Measurements from ENCODE around the gene GEN1.

GEN1 gene

DNA sequence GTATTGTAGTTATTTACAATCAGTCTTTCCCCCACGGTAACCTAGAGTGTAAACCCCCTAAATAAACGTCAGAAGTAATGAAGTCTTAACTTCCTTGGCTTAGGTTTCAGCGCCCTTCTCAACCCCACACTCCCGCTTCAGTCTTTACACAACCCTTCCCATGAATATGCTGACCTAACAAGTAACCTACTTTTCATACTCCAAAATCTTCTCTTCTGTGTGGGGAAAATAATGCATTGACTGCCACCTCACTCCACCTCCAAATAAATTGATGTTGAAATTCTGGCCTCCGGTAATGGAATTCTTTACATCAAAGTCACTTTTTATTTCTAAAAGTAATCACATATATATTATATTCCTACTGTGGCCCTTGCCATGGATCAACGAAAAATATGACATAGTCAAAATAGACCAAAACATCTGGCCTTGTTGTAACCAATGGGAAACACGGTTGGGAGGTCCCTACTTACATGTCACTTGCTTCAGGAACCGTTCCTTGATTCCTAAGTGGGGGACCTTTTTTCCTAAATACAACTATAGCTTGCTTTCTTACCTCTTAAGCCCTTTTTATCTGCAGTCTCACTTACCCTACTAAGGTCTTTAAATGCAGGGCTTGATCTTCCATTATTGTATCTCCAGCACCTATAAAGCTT is 961 bp downstream of the GEN1 start:
- no peak for DNase-seq

DNA sequence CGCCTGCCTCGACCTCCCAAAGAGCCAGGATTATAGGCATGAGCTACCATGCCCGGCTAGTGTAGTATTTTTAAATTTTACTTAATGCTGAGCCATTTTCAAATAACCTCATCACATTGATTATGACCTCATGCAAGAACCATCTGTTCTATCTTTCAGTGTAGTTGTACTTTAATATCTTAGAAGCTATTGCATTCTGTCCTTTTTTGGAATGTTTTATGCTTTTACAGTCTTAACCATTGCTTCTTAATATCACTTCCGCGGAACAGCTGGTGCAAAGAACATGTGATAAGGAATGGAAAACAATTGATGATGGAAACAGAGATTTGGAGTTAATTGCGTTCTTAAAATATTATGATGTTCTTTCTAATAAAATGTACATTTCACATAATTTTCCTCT is 2.7 kb downstream of the GEN1 start:
- no peak for DNase-seq

DNA sequence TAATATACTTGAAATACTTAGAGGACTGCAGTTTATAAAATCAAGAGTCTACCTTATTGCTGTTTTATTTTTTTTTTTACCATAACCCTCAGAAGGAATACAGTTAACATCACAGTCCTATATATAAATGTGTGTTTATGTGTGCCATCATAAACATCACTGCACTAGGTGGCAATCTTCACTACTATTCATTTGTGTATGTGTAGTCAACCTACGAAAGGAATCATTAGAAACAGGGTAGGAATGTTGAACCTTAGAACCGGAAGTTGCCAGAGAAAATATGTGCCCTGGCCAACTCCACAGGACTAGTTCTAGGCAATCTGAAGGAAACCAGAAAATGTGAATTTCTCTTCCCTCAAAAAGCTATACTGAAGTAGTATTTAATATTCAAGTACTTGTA is 3.4 kb downstream of the GEN1 start:
- DNase-seq: no peak

DNA sequence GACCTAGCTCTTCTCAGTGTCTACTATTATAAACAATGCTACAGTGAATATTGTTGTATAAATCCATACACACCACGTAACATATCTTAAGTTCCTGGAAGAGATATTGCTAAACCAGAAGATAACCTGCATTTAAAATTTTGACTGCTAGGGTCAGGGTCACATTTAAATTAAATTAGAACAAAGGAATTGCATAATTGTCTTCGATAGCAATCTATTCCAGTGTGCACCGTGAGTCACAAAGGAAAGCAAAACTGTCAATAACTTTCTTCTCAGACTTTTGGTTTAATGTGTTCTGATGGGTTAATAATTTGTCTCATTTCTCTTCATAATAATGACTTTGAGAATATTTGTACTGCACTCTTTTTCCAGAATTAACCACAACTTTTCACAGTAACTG is 4.2 kb downstream of the GEN1 start:
- DNase-seq: no peak

DNA sequence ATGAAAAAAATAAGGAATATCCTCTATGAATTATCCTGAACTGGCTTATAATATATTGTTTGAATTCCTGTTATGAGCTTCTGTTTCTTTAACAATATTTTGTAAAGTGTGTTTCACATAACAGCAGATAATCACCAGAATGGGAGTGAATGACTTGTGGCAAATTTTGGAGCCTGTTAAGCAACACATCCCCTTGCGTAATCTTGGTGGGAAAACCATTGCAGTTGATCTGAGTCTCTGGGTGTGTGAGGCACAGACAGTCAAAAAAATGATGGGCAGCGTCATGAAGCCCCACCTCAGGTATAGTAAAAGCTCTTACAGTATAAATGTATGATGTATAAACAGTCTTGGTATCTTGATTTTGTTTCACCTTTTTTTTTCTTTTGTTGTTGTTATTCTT is 5.9 kb downstream of the GEN1 start:
- no peak for DNase-seq

DNA sequence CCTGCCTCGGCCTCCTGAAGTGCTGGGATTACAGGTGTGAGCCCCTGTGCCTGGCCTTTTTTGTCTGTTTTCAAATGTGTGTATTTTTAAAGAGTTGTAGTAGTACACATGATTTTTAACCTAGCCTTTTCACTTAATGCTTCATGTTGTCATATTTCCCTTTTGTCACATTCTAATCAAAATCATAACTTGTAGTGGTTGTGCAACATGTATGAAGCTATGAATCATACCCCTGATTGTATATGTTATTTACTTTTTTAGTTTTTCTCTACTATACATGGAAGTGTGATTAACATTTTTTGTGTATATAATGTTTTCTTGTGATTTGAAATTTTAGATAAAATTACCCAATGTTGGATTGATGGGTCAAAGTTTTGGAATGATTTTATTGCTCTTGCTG is 8.5 kb downstream of the GEN1 start:
- no peak for DNase-seq

DNA sequence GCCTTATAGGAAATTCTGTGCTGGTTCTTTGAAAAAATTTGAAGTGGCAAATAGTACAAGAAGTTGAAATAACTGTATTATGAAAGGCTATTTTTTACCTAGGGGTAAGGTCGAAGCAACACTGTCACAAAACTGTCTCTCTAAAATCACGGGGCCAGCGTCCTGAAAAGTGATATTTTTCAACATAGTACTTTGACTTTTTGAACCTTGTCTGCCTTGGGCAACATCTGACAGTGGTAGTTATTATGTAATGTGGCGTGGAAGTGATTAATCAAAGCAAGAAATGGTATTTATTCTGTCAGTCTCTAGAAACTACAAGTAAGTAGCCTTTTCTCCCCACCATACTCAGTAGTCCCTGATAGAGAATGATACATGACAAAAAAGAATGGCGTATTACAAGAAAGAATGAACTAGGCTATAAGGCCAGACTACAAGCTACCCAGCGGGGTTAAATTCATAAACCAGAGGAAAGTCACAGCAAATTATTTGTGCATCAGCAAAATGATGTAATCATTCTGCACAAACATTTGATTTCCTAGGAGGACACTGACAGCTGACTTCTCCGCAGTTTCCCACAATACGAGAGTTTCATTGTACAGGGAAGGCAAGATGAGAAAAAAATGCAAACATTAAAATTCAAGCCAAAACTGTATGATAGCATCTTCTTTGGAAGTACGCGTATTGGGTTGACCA is 9.8 kb downstream of the GEN1 start:
- no peak for DNase-seq

DNA sequence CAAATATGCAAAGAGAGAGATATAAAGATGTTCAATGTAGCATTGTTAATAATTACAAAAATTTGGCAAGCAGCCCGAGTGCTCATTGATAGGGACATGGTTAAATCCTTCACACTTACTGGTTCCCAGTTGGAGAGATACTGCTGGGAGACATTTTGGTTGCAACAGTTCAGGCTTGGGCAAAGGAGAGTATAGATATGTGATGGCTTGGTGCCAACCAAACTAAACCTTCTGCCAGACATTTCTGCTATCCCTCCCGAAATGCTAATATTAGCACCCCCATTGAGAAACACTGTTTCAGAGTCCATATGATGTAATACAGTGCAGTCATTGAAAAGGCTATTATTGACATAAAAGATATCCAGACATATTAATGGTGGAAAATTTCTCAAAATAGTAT is 11.5 kb downstream of the GEN1 start:
- no peak for DNase-seq

DNA sequence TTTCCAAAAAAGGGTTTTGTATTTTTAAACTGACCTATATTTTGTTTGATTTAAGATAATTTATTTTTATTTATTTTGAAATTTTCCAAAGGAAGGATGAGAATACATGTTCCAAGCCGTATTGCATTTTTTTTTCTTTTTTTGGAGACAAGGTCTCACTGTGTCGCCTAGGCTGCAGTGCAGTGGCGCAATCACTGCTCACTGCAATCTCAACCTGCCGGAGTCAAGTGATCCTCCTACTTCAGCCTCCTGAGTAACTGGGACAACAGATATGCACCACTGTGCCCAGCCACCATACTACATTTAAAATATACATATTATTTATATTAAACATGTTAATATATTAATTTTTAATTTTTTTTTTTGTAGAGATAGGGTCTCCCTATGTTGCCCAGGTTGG is 15.0 kb downstream of the GEN1 start:
- no peak for DNase-seq

DNA sequence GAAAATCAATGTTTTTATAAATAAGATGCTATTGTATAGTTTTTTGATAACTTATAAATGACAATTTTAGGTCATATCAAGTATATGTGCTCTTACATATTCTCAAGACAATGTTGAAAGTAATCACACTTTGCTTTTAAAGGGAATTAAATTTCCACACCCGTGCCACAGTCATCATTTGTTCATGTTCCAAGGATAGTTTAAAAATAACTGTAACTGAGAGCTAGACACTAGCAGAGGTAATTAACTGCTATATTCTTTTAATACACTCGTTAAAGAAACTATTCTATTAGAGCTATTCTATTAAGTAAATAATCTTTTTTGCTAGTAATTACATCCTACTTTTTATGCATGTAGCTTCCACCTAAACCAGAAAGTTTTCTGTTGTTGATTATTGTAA is 18.0 kb downstream of the GEN1 start:
- DNase-seq: no peak

DNA sequence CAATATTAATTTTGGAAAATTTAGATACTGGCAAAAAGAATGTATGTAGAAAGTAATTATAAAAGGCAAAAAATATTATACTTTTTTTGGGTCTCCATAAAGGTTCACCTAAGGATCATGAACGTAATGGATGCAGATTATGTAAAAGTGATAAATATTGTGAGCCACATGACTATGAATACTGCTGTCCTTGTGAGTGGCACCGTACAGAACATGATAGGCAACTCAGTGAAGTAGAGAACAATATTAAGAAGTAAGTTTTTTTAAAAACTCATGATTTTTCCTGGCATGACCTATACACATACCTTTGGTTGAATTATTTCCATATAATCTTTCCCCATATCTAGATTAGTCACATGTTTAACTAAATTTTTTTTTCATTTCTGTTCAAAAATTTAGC is 18.6 kb downstream of the GEN1 start:
- no peak for DNase-seq

DNA sequence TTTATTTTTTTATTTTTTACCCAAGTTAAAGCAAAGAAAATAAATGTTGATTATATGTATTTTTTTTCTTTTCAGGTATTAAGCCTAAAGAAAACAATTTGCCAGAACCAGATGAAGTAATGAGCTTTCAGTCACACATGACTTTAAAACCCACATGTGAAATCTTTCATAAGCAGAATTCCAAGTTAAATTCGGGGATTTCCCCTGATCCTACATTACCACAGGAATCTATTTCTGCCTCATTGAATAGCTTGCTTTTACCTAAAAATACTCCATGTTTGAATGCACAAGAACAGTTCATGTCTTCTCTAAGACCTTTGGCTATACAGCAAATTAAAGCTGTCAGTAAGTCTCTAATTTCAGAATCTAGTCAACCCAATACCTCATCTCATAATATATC is 26.6 kb downstream of the GEN1 start:
- DNase-seq: no peak

DNA sequence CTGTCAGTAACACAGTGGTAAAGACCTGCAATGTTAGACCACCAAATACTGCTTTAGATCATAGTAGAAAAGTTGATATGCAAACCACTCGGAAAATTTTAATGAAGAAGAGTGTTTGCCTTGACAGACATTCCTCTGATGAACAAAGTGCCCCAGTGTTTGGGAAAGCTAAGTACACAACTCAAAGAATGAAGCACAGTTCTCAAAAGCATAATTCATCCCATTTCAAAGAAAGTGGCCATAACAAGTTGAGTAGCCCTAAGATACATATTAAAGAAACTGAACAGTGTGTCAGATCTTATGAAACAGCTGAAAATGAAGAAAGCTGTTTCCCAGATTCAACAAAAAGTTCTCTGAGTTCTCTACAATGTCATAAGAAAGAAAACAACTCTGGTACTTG is 27.5 kb downstream of the GEN1 start:
- DNase-seq: no peak

DNA sequence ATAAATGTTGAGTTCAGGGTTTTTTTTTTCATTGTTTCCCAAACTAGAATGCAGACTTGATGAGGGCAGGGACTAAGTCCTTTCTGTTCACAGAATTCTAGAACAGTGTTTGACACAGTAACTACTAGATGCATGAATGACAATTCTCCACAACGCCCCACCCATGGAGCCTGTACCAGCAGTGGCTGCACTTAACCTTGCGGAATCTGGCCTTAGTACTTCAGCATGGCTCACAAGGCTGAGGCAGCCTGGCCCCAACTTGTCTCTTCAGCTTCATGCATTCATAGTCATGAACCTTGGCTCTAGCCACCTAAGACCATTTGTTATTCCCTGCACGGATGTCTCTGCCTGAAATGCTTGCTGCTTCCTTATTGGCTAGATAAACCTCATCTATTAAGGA is 32.8 kb downstream of the GEN1 start:
- no peak for DNase-seq

DNA sequence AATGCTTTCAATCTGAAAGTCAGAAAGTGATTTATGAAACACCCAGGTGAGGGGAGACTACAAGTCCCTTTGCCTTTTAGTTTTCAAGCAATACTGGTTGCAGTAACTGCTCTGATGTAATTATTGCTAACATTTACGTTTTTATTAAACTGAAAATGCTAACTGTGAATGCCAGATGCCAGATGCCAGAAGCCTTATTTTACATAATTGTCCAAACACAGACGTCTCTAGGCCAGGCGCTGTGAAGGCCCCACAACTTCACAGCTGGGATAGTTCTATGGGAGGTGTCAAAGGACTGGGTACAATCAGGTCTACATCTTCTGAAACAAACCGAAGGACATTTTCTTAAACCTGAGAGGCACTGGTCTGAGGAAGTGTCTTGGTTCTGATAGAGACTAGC is 34.8 kb downstream of the GEN1 start:
- no peak for DNase-seq

DNA sequence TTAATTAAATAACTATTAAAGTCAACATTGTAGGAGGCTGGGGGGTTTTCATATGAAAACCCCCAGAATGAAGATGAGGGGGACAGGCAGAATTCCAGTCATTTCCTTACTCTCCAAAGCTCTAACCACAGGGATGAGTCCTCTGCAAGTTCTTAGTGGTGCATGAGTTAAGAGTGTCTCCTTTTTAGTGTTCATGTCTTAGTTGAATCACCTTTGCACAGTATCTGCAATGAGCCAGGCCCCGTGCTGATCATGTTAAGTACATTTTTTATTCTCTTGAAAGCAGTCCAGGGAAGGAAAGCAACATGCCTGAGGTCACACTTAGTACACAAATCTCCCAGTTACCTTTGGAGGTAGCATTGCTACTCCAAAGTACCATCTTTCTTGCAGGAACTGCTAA is 36.6 kb downstream of the GEN1 start:
- no peak for DNase-seq

DNA sequence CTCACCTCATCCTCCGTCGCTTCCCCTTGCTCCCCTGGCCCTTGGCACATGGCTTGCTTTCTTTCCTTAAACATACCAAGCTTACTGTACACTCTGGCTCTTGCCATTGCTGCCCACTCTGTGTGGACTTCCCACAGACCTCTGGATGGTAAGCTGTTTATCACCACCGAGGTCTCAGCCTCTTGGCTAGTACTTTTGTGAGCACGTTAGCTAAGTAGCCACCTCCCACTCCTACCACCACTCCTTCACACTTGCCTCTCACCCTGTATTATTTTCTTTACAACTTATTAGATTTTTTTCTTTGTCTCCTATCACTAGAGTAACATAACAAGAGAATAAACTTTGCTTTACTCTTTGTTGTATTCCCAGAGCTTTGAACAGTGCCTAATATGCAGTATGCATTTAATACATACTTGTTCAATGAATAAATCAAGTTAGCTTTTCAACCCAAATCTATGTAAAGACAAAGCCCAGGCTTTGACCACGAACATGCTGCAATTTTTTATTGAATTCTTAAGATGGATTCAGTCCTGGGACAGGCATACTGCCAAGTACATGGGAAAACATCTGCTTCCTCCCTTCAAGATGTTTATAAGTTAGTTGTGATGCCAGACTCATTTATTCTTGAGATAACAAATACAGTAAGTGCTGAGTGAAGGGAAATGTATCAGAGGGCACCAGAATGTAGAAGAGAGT is 37.3 kb downstream of the GEN1 start:
- no peak for DNase-seq

DNA sequence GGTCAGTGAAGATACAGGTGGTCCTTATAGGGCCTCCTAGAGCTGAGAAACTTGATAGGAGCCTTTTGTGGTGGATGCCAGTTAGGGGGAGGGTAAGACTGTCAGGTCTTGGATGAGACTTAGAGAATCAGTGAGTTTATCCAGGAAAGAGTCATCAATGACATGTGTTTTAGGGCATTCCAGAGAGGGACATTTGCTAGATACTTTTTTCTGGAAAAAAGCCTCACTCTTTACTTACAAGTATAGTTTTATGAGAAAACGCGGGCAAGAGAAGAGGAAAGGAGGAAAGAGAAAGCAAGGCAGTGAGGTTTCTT is 37.8 kb downstream of the GEN1 start:
- DNase-seq: no peak

DNA sequence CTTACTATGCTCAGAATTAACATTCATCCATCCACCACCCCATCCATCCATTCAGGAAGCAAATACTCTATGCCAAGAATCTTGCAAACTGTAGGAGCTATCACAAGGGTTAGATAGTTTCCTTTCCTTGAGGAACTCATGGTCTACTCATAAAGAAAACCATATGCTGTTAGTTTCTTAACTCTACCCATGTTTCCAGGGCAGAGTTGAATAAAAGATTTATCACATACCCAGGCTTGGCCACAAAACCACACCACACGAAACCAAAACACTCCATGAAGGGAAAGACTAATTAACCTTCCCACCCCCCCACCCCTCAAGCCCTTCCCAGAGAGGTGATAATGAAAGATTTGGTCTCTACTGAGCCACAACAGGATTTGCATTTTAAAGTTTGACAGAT is 38.6 kb downstream of the GEN1 start:
- DNase-seq: no peak

DNA sequence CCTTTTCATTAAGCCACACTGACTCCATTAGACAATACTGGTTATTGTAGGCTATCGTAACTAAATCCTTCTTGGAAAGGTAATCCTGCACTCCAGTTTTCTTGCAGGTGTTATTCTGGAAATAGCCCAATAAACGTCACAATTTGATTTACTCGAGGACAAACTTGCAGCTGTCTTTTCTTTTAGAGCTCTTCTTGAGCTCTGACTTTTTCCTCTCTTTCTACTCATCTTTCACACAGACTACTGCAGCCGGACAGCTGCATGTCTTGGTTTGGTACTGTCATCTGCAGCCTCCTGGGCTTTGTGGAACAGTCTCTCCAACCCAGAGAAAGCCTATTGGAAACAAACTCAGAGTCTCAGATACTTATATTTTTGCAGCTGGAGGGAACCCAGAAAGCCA is 39.4 kb downstream of the GEN1 start:
- no peak for DNase-seq

DNA sequence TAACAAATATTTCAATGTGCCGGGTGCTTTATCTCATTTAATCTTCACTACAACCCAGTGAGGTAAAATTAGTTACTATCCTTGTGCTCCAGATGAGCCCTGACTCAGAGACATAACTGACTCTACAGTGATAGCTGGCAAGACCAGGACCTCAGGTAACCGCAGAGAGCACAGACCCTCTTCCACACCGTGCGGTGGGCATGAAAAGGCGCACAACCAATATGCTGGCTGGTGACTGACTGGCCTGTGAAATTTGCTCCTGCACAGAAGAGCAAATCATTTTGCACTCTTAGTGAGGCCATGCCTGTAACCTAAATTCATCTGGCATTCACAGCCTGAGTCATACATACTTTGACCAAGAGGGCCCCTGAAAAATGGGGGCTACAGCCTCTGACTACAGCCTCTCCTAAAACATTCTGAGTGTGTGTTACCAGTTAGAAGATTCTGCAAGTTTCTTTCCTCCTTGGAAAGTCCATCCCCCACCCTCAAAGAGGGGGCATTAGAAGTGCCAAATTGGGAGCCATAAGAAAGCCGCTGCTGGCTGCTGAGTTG is 39.9 kb downstream of the GEN1 start:
- DNase-seq: no peak

DNA sequence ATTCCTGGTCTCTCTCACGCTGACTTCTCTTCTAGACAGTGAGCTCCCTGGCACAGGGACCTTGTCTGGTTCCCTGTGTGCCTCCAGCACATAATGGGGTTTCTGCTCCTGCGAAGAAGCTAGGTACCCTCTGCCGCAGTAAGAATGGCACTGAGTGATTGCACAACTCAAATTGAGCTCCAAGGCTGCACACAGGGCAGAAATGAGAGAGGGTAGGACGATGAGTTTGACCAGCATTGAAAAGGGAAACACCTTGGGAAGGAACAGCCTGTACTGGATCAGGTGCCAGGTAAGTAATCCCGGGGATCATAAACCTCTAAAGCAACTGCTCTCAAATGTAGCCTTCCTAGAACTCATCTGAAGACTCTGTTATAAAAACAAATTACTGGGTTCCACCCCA is 41.4 kb downstream of the GEN1 start:
- no peak for DNase-seq

DNA sequence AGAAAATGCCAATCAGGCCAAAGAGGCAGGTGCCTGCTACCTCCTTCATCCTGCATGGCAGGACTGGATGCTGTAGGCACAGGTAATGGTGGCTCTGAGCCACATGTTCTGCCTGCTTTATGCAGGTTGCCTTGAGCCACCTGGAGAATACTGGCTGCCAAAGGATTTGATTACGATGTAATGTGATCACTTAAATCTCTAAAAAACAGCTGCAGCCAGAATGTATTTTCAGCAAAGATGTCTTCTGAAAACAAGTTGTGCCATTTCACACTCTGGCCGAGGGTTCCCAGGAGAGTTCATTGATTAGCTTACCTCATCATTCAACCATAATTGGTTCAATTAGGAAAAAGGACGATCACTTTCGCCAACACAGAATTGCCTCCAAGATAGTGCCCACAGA is 44.4 kb downstream of the GEN1 start:
- DNase-seq: no peak

DNA sequence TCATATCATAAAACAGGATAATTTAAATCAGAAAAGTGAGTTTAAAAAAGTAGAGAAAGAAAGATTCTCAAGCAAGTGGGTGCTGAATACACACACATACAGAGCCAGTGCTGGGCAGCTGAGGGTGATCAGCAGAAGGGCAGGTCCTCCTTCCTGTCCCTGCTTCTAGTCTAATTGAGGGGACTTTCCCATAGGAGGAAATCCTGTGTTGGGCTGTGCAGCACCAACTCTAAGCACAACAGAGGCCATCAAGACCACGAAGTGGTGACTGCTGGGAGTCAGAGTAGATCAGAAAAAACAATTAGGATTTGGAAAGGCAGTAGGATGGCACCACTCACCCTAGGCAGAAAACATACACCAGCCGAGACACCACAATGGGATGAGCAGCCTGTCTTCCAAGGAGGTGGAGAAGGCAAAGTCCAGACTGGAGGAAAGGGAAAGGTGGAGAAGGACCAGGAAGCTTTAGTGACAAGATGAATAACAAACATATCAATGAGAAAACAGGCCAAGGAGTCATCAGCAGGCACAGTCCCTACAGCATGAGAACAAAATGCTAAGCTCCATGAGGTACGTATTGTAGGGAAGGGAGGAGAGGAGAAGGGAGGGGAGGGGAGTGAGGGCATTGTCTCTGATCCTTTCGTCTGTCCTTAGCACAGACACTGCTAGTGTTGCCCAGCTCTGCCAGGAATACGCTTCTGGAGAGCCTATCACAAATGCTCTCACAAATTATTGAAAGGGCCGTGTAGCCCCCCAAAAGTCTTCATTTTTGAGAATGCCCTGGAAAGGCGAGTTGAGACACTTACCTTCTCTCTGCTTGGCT is 45.6 kb downstream of the GEN1 start:
- DNase-seq: no peak
